ENCODE data around the gene EGFLAM.

EGFLAM gene

DNA sequence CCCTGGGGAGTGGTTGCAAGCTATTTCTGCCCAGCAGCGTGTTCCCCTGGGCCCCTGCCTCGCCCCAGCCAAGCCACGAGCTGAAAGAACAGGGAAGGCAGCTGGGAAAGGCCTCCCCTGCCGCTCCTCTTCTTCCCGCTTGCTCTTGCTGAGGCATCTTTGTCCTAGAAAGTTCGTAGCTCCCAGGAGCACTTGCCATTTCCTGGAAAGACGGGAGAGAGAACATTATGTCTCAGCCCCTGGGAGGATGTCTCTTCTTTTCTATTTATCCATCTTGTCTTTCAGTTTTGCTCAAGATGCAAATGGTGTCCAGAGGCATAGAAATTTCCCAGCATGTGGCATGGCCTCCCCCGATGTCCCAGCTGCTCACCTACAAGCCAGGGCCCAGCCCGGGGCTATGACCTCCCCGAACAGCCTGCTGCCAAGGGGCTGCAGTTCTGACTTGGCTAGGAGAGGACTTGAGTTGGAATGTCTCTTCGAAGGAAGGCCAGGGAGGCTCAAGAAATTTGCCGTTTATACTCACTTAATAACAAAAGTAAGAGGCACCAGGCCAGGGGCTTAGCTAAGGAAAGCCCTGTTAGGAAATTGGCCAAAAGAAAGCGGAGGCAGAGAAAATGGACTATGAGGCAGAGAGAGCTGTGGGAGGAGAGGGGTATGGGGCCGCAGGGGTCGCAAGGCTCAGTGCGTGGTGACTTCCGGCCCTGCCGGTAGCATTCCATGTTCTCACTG is 210.8 kb downstream of the EGFLAM start:
- no peak overlapping the region for H3K27ac ChIP-seq (ENCODE audit: low read depth, low read length)
- no peaks in the 10 kb centered on the region for H3F3A ChIP-seq (ENCODE audit: insufficient read depth)
- H3K9me2 ChIP-seq (replicated peaks; ENCODE audit: insufficient read depth, low read length) = no peaks in the 10 kb centered on the region
- no peaks in the 10 kb centered on the region for H3K27me3 ChIP-seq (ENCODE audit: low read length)
- H3K4me2 ChIP-seq (ENCODE audit: low read depth, low read length, poor library complexity, severe bottlenecking) = no peak overlapping the region
- H4K20me1 ChIP-seq (ENCODE audit: low read depth, low read length) = no peaks in the 10 kb centered on the region
- no peaks in the 10 kb centered on the region for H3K9me3 ChIP-seq (ENCODE audit: insufficient read depth, low read length)
- H3K9ac ChIP-seq (ENCODE audit: low read length) = no peak overlapping the region
- TF ChIP-seq, protein P1, sequence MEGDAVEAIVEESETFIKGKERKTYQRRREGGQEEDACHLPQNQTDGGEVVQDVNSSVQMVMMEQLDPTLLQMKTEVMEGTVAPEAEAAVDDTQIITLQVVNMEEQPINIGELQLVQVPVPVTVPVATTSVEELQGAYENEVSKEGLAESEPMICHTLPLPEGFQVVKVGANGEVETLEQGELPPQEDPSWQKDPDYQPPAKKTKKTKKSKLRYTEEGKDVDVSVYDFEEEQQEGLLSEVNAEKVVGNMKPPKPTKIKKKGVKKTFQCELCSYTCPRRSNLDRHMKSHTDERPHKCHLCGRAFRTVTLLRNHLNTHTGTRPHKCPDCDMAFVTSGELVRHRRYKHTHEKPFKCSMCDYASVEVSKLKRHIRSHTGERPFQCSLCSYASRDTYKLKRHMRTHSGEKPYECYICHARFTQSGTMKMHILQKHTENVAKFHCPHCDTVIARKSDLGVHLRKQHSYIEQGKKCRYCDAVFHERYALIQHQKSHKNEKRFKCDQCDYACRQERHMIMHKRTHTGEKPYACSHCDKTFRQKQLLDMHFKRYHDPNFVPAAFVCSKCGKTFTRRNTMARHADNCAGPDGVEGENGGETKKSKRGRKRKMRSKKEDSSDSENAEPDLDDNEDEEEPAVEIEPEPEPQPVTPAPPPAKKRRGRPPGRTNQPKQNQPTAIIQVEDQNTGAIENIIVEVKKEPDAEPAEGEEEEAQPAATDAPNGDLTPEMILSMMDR (IDR thresholded peaks at IDR 0.05; ENCODE audit: insufficient read depth, low read length, poor library complexity, severe bottlenecking) = no peak
- no peak for TF ChIP-seq EZH2phosphoT487 (conservative IDR thresholded peaks at IDR 0.05; ENCODE audit: low read length)
- no peaks in the 10 kb centered on the region for H3K36me3 ChIP-seq (ENCODE audit: low read length)
- no peak overlapping the region for H2AFZ ChIP-seq (ENCODE audit: low read depth, low read length, severe bottlenecking)
- H3K4me3 ChIP-seq (ENCODE audit: insufficient read depth, low read length, poor library complexity, severe bottlenecking) = no peak overlapping the region
- H3K79me2 ChIP-seq (ENCODE audit: insufficient read depth, low read length) = no peaks in the 10 kb centered on the region

DNA sequence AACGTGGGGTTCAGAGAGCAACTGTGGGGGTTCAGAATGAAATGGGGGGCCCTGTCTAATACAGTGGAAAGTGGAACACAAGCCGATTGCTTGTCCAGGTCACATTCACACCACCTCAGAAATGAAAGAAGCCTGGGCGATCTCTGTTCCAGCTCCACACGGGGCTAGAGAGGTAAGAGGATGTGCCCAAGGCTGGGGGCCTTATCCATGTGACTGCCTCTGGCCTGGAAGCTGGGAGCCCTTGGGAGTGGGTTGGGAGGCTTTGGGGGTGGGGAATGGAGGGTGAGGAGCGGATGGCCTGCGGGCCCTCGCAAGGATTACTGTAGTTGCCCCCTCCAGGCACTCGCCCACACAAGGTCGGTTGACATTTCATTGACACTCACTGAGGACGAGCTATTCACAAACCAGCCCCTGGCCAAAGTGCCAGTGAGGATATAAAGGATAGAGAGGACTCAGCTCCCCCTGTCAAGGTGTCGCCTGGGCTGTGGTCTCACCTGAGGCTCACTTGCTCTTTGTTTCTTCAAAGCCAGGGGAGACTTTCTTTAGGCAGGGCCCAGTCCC is 211.4 kb downstream of the EGFLAM start:
- no peaks in the 10 kb centered on the region for H3K9me3 ChIP-seq (ENCODE audit: insufficient read depth, low read length)
- no peaks in the 10 kb centered on the region for H3K9me2 ChIP-seq (replicated peaks; ENCODE audit: insufficient read depth, low read length)
- no peak overlapping the region for H3K4me3 ChIP-seq (ENCODE audit: insufficient read depth, low read length, poor library complexity, severe bottlenecking)
- H3K4me2 ChIP-seq (ENCODE audit: low read depth, low read length, poor library complexity, severe bottlenecking) = no peak overlapping the region
- no peak overlapping the region for H3K9ac ChIP-seq (ENCODE audit: low read length)
- H3K36me3 ChIP-seq (ENCODE audit: low read length) = no peaks in the 10 kb centered on the region
- H3K27ac ChIP-seq (ENCODE audit: low read depth, low read length) = no peak overlapping the region
- H4K20me1 ChIP-seq (ENCODE audit: low read depth, low read length) = no peaks in the 10 kb centered on the region
- no peaks in the 10 kb centered on the region for H3K79me2 ChIP-seq (ENCODE audit: insufficient read depth, low read length)
- no peak overlapping the region for H2AFZ ChIP-seq (ENCODE audit: low read depth, low read length, severe bottlenecking)
- TF ChIP-seq EZH2phosphoT487 (conservative IDR thresholded peaks at IDR 0.05; ENCODE audit: low read length) = no peak
- TF ChIP-seq, protein P1 (IDR thresholded peaks at IDR 0.05; ENCODE audit: insufficient read depth, low read length, poor library complexity, severe bottlenecking) = no peak
- H3F3A ChIP-seq (ENCODE audit: insufficient read depth) = no peaks in the 10 kb centered on the region
- no peaks in the 10 kb centered on the region for H3K27me3 ChIP-seq (ENCODE audit: low read length)

DNA sequence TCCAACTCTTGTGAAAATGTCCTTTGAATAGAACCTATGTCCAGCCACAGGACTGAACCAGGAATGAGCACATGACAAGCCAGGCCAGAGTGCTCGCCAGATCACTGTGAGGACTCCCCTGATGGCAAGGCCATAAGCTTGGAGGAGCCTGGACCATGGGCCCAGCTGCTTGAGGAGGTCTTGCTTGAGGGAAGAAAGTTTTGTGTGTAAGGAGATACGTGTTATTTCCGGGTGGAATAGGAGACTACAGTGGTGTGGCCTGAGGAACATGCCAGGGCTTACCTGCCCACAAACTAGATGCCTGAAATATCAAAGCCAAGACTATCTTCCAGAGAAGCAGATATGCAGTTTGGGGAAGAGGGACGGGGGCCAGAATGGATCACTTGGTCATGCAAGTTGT is 213.3 kb downstream of the EGFLAM start:
- H3F3A ChIP-seq (ENCODE audit: insufficient read depth) = no peaks in the 10 kb centered on the region
- no peak overlapping the region for H3K4me3 ChIP-seq (ENCODE audit: insufficient read depth, low read length, poor library complexity, severe bottlenecking)
- H3K36me3 ChIP-seq (ENCODE audit: low read length) = no peaks in the 10 kb centered on the region
- no peaks in the 10 kb centered on the region for H3K9me3 ChIP-seq (ENCODE audit: insufficient read depth, low read length)
- TF ChIP-seq EZH2phosphoT487 (conservative IDR thresholded peaks at IDR 0.05; ENCODE audit: low read length) = no peak
- TF ChIP-seq, protein P1 (IDR thresholded peaks at IDR 0.05; ENCODE audit: insufficient read depth, low read length, poor library complexity, severe bottlenecking) = no peak
- no peak overlapping the region for H2AFZ ChIP-seq (ENCODE audit: low read depth, low read length, severe bottlenecking)
- no peaks in the 10 kb centered on the region for H4K20me1 ChIP-seq (ENCODE audit: low read depth, low read length)
- no peak overlapping the region for H3K9ac ChIP-seq (ENCODE audit: low read length)
- H3K79me2 ChIP-seq (ENCODE audit: insufficient read depth, low read length) = no peaks in the 10 kb centered on the region
- H3K4me2 ChIP-seq (ENCODE audit: low read depth, low read length, poor library complexity, severe bottlenecking) = no peak overlapping the region
- H3K9me2 ChIP-seq (replicated peaks; ENCODE audit: insufficient read depth, low read length) = no peaks in the 10 kb centered on the region
- no peaks in the 10 kb centered on the region for H3K27me3 ChIP-seq (ENCODE audit: low read length)
- H3K27ac ChIP-seq (ENCODE audit: low read depth, low read length) = no peak overlapping the region
